Ovary (tissue), 3 donors: ENCODE measurements around the gene LMX1A.

Experiments used
- CTCF ChIP-seq, 3 donors: fragments of 450-650 bp in 2 of 3; fragments of 200-600 bp in 1 of 3; IDR thresholded peaks; one replicate each; pipeline versions ENCODE4 v1.5.1 to v1.8.0; 2016 to 2022; ENCODE audit warnings: antibody characterized with exemption in 3 of 3, mild to moderate bottlenecking in 1 of 3
- EP300 ChIP-seq: sonication (generic); formaldehyde crosslinking; IDR thresholded peaks from one replicate; pipeline ENCODE4 v1.6.1; 2017; ENCODE audit warnings: antibody characterized with exemption
- POLR2A ChIP-seq: fragments of 450-650 bp; IDR thresholded peaks from one replicate; pipeline ENCODE4 v1.6.1; 2017; ENCODE audit warnings: antibody characterized with exemption, mild to moderate bottlenecking, moderate library complexity
- donor health status: DM: no; HTN: no; CAD: no.

- TF ChIP-seq CTCF (IDR thresholded peaks at IDR 0.05): peak; percentile 29 to 44 (median 33)
- TF ChIP-seq POLR2A: no peak
- no peak for TF ChIP-seq EP300
These were observed 12.8 kb upstream of the LMX1A start for GRCh38 chr1:165369255-165369848.
